Stomach (tissue), 4 donors: Measurements from ENCODE around the gene R3HDM2.

Experiments
- POLR2A ChIP-seq, 4 donors: fragments of 450-650 bp; IDR thresholded peaks; one replicate each; pipeline ENCODE4 v1.6.1; 2016; ENCODE audit warnings: antibody characterized with exemption in 4 of 4, control low read depth in 2 of 4, mild to moderate bottlenecking in 1 of 4, moderate library complexity in 1 of 4
- POLR2AphosphoS5 ChIP-seq, 3 donors: sonication (generic); formaldehyde crosslinking; IDR thresholded peaks; one replicate each; pipeline ENCODE4 v1.6.1; 2016; ENCODE audit warnings: antibody characterized with exemption in 3 of 3
- TF ChIP-seq, protein P1 (sequence below), 7 experiments: fragments of 450-650 bp in 4 of 7; fragments of 200-600 bp in 3 of 7; sonication (generic) in 3 of 7; IDR thresholded peaks; one replicate each; pipeline ENCODE4 v1.5.1; 2016 to 2019; ENCODE audit warnings: antibody characterized with exemption in 7 of 7, control low read depth in 2 of 7, mild to moderate bottlenecking in 1 of 7

DNA sequence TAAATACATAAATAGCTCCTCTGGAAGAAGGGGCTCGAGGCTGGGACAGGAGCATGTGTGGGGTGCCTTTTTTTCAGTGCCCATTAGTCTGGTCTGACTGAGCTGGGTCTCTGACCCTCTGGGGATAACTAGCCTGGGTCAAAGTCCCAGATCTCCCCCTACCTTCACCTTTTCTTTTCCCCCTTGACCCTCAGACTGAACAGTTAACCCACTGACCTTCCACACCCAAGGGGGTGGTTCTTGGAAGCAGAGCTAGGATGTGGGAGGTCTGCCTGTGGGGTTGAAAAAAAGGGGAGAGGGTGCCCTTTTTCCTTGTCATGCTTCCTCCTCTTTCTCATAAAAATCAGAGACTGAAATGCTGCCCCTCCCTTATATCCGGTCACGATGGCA is 27.8 kb upstream of the R3HDM2 start:
- TF ChIP-seq, protein P1, sequence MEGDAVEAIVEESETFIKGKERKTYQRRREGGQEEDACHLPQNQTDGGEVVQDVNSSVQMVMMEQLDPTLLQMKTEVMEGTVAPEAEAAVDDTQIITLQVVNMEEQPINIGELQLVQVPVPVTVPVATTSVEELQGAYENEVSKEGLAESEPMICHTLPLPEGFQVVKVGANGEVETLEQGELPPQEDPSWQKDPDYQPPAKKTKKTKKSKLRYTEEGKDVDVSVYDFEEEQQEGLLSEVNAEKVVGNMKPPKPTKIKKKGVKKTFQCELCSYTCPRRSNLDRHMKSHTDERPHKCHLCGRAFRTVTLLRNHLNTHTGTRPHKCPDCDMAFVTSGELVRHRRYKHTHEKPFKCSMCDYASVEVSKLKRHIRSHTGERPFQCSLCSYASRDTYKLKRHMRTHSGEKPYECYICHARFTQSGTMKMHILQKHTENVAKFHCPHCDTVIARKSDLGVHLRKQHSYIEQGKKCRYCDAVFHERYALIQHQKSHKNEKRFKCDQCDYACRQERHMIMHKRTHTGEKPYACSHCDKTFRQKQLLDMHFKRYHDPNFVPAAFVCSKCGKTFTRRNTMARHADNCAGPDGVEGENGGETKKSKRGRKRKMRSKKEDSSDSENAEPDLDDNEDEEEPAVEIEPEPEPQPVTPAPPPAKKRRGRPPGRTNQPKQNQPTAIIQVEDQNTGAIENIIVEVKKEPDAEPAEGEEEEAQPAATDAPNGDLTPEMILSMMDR (IDR thresholded peaks at IDR 0.05), result no peak
- no peak for TF ChIP-seq POLR2A (IDR thresholded peaks at IDR 0.05)
- no peak for TF ChIP-seq POLR2AphosphoS5 (IDR thresholded peaks at IDR 0.05)
